GM23338 (cell line): Measurements from ENCODE around the gene CLTRN. TPM values are rescaled to one million over a fixed set of nuclear protein-coding genes. Genes with fewer than 3 reads are reported as not detected.

Experiments used
- ATAC-seq: fragments of 200-7000 bp; cut with Tn5 transposase; 3 replicates; pipeline ENCODE4 v1.9.1; 2020
- DNase-seq: peaks from one replicate; pipeline ENCODE4 v3.0.0-alpha.2; 2015; ENCODE audit warnings: low spot score
- H2AFZ ChIP-seq: fragments of 200-600 bp; sonication (generic); 2 replicates; pipeline ENCODE4 v1.8.0; 2016; ENCODE audit warnings: antibody characterized with exemption, mild to moderate bottlenecking, moderate library complexity
- H3F3A ChIP-seq: fragments of 200-600 bp; sonication (generic); replicated peaks from 2 replicates; pipeline ENCODE4 v1.8.0; 2017; ENCODE audit warnings: antibody characterized with exemption, mixed run types, low read depth
- H3K27ac ChIP-seq: fragments of 200-600 bp; sonication (generic); 2 replicates; pipeline ENCODE4 v1.6.1; 2016; ENCODE audit warnings: low read depth
- H3K27me3 ChIP-seq: fragments of 200-600 bp; sonication (generic); 2 replicates; pipeline ENCODE4 v1.8.0; 2016; ENCODE audit warnings: mild to moderate bottlenecking, mixed run types, moderate library complexity; ENCODE audit not compliant: insufficient read depth
- H3K36me3 ChIP-seq: fragments of 200-600 bp; sonication (generic); 2 replicates; pipeline ENCODE4 v1.8.0; 2016; ENCODE audit warnings: mild to moderate bottlenecking; ENCODE audit not compliant: insufficient read depth
- H3K4me1 ChIP-seq: fragments of 200-600 bp; sonication (generic); 2 replicates; pipeline ENCODE4 v1.8.0; 2016; ENCODE audit warnings: mild to moderate bottlenecking, moderate library complexity; ENCODE audit not compliant: insufficient read depth
- H3K4me2 ChIP-seq: fragments of 200-600 bp; sonication (generic); 2 replicates; pipeline ENCODE4 v1.7.1; 2017; ENCODE audit warnings: mixed run types
- H3K4me3 ChIP-seq: fragments of 200-600 bp; sonication (generic); 2 replicates; pipeline ENCODE4 v1.6.1; 2016; ENCODE audit warnings: mixed run types
- H3K79me2 ChIP-seq: fragments of 200-600 bp; sonication (generic); replicated peaks from 2 replicates; pipeline ENCODE4 v1.8.0; 2017; ENCODE audit warnings: mild to moderate bottlenecking; ENCODE audit not compliant: insufficient read depth
- H3K9me2 ChIP-seq: fragments of 200-600 bp; sonication (generic); 2 replicates; pipeline ENCODE4 v1.8.0; 2017; ENCODE audit not compliant: insufficient read depth
- H4K20me1 ChIP-seq: fragments of 200-600 bp; sonication (generic); replicated peaks from 2 replicates; pipeline ENCODE4 v1.8.0; 2017; ENCODE audit warnings: mild to moderate bottlenecking; ENCODE audit not compliant: insufficient read depth
- H3K27ac Mint-ChIP-seq: 2 replicates; pipeline ENCODE4 v1.8.0; 2020; ENCODE audit warnings: inconsistent platforms, mild to moderate bottlenecking, moderate library complexity, mixed read lengths
- H3K27me3 Mint-ChIP-seq: 3 replicates; pipeline ENCODE4 v1.8.0; 2022; ENCODE audit warnings: low read depth, mild to moderate bottlenecking, moderate library complexity, mixed read lengths, inconsistent platforms; ENCODE audit not compliant: insufficient read depth, poor library complexity
- H3K36me3 Mint-ChIP-seq: 3 replicates; pipeline ENCODE4 v1.8.0; 2021; ENCODE audit warnings: low read depth, mild to moderate bottlenecking, inconsistent platforms, moderate library complexity, mixed read lengths
- H3K4me1 Mint-ChIP-seq: 3 replicates; pipeline ENCODE4 v1.8.0; 2020; ENCODE audit warnings: mild to moderate bottlenecking, inconsistent platforms, mixed read lengths
- H3K4me3 Mint-ChIP-seq: 3 replicates; pipeline ENCODE4 v1.8.0; 2021; ENCODE audit warnings: moderate library complexity, mild to moderate bottlenecking, inconsistent platforms, mixed read lengths
- H3K9me3 Mint-ChIP-seq: 3 replicates; pipeline ENCODE4 v1.8.0; 2020; ENCODE audit warnings: moderate library complexity, mild to moderate bottlenecking, inconsistent platforms, mixed read lengths
- CREB1 ChIP-seq: fragments of 250-450 bp; sonication (Bioruptor Pico); IDR thresholded peaks from 2 replicates; pipeline ENCODE4 v1.5.0; 2020; ENCODE audit warnings: low read depth, mild to moderate bottlenecking, moderate library complexity
- CTCF ChIP-seq, 2 experiments: fragments of 200-600 bp in 1 of 2; sonication (generic) in 1 of 2; conservative IDR thresholded peaks; 2 replicates each; pipeline versions ENCODE4 v1.5.1 to v1.6.1; 2016 to 2017; ENCODE audit warnings: antibody characterized with exemption in 2 of 2, low read depth in 2 of 2, mild to moderate bottlenecking in 2 of 2, moderate library complexity in 1 of 2
- ETS1 ChIP-seq: IDR thresholded peaks from 2 replicates; pipeline ENCODE4 v1.6.1; 2016; ENCODE audit warnings: antibody characterized with exemption
- EZH2 ChIP-seq: fragments of 200-600 bp; sonication (generic); IDR thresholded peaks from one replicate; pipeline ENCODE4 v1.8.0; 2017; ENCODE audit warnings: antibody characterized with exemption, mild to moderate bottlenecking, low read depth; ENCODE audit not compliant: unreplicated experiment
- EZH2phosphoT487 ChIP-seq: fragments of 200-600 bp; sonication (generic); IDR thresholded peaks from one replicate; pipeline ENCODE4 v1.8.1; 2018; ENCODE audit warnings: antibody characterized with exemption; ENCODE audit not compliant: unreplicated experiment
- JUNB ChIP-seq: IDR thresholded peaks from one replicate; pipeline ENCODE4 v1.6.1; 2016; ENCODE audit warnings: antibody characterized with exemption; ENCODE audit not compliant: unreplicated experiment
- NANOG ChIP-seq: IDR thresholded peaks from 2 replicates; pipeline ENCODE4 v1.6.1; 2016; ENCODE audit warnings: antibody characterized with exemption, borderline replicate concordance
- POLR2AphosphoS5 ChIP-seq: IDR thresholded peaks from 2 replicates; pipeline ENCODE4 v1.6.1; 2016; ENCODE audit warnings: antibody characterized with exemption, low read depth
- REST ChIP-seq: IDR thresholded peaks from one replicate; pipeline ENCODE4 v1.6.1; 2018; ENCODE audit warnings: antibody characterized with exemption; ENCODE audit not compliant: unreplicated experiment
- STAT1 ChIP-seq: IDR thresholded peaks from one replicate; pipeline ENCODE4 v1.6.1; 2016; ENCODE audit warnings: antibody characterized with exemption; ENCODE audit not compliant: unreplicated experiment
- ZNF114 ChIP-seq: fragments of 250-450 bp; sonication (Bioruptor Pico); IDR thresholded peaks from 2 replicates; pipeline ENCODE4 v1.5.0; 2020; ENCODE audit warnings: mild to moderate bottlenecking, moderate library complexity
- ZNF331 ChIP-seq: fragments of 250-450 bp; sonication (Bioruptor Pico); IDR thresholded peaks from 2 replicates; pipeline ENCODE4 v1.5.0; 2020; ENCODE audit warnings: low read depth, mild to moderate bottlenecking, moderate library complexity
- ZNF462 ChIP-seq: fragments of 250-450 bp; sonication (Bioruptor Pico); IDR thresholded peaks from 2 replicates; pipeline ENCODE4 v1.5.0; 2020; ENCODE audit warnings: mild to moderate bottlenecking, moderate library complexity
- polyA plus RNA-seq: library from polyadenylated mRNA; unstranded; fragments of >200 nt; fragmentation: Nextera tagmentation; extraction: Ambion mirVana; gene quantifications from 2 replicates; pipeline ENCODE4 v1.2.1, GENCODE V29; 2016
- total RNA-seq: library from RNA; depleted of rRNA; stranded (reverse); fragments of >200 nt; shearing (Covaris generic); gene quantifications from 2 replicates; pipeline ENCODE4 v1.2.3, GENCODE V29; 2014

The CLTRN gene
- total and polyA plus RNA-seq, 2 experiments from 2014 or later: 1.7 to 2.7 TPM

GRCh38 chrX:15673970-15674369, 9.4 kb upstream of the CLTRN start:
- Mint-ChIP-seq H3K4me1 (peaks cover 13% of the 10 kb centered on the region; the same call in 2 of the 3 replicates), H3K36me3 (peaks cover 5% of the 10 kb centered on the region), H3K27ac (no peak overlapping the region)

More at GRCh38 chrX:15673970-15674369, 9.4 kb upstream of the CLTRN start:
- Histone ChIP-seq H3K36me3 (no peaks in the 10 kb centered on the region), H3K4me2 (peak overlapping the region; percentile 88), H3K79me2 (peaks cover 33% of the 10 kb centered on the region), H4K20me1 (no peaks in the 10 kb centered on the region), H3F3A (no peaks in the 10 kb centered on the region), H3K27me3 (no peaks in the 10 kb centered on the region), H3K9me2 (no peaks in the 10 kb centered on the region), H3K4me3 (peak overlapping the region; percentile 86), H2AFZ (peak overlapping the region; percentile 96; the same call in 1 of the 2 replicates), H3K27ac (peak overlapping the region; percentile 95; the same call in 1 of the 2 replicates), H3K4me1 (no peaks in the 10 kb centered on the region)
- TF ChIP-seq REST: no peak
- no peak for TF ChIP-seq ZNF114 (CRISPR knock-in tag)
- no peak for TF ChIP-seq STAT1
- no peak for TF ChIP-seq EZH2phosphoT487
- no peak for TF ChIP-seq ZNF462 (CRISPR knock-in tag)
- no peak for TF ChIP-seq ZNF331 (CRISPR knock-in tag)
- no peak for TF ChIP-seq NANOG
- TF ChIP-seq CREB1 (CRISPR knock-in tag): no peak
- TF ChIP-seq CTCF (conservative IDR thresholded peaks at IDR 0.05; ENCODE audit: low read depth in 2 of 2): no peak
- no peak for TF ChIP-seq POLR2AphosphoS5
- no peak for TF ChIP-seq EZH2
- no peak for TF ChIP-seq JUNB
- no peak for TF ChIP-seq ETS1
- DNase-seq (no peak), ATAC-seq (no peak)
- H3K9me3 Mint-ChIP-seq: no peaks in the 10 kb centered on the region
- H3K4me3 Mint-ChIP-seq: no peak overlapping the region
- H3K27me3 Mint-ChIP-seq: no peaks in the 10 kb centered on the region
